WTC11 (cell line): ENCODE results near the gene RBMS1. TPM values are rescaled to one million over a fixed set of nuclear protein-coding genes. Genes with fewer than 3 reads are reported as not detected.

Experiments used
- ATAC-seq: fragments of 200-7000 bp; cut with Tn5 transposase; 2 replicates; pipeline ENCODE4 v1.10.0; 2021; ENCODE audit warnings: mild to moderate bottlenecking, moderate library complexity
- CTCF ChIA-PET: fragments of 300-600 bp; sonication (Branson Sonifier 250); formaldehyde crosslinking; loops from one replicate; lab custom pipeline; 2021; ENCODE audit warnings: antibody characterized with exemption; lab: Charles Lee
- POLR2A ChIA-PET: fragments of 350-600 bp; sonication (Branson Sonifier 250); formaldehyde crosslinking; loops from one replicate; lab custom pipeline; 2021; ENCODE audit warnings: antibody characterized with exemption; lab: Charles Lee
- DNase-seq: peaks from one replicate; pipeline ENCODE4 v3.0.0; 2021; ENCODE audit warnings: low spot score
- H3K27ac Mint-ChIP-seq: 2 replicates; pipeline ENCODE4 v1.8.0; 2021; ENCODE audit warnings: mixed read lengths
- H3K27me3 Mint-ChIP-seq: 2 replicates; pipeline ENCODE4 v1.8.0; 2021; ENCODE audit warnings: low read depth, mild to moderate bottlenecking, moderate library complexity, mixed read lengths
- H3K36me3 Mint-ChIP-seq: 2 replicates; pipeline ENCODE4 v1.8.0; 2021; ENCODE audit warnings: mixed read lengths
- H3K4me1 Mint-ChIP-seq: 2 replicates; pipeline ENCODE4 v1.8.0; 2022; ENCODE audit warnings: mixed read lengths
- H3K4me3 Mint-ChIP-seq: 2 replicates; pipeline ENCODE4 v1.8.0; 2021; ENCODE audit warnings: mild to moderate bottlenecking, moderate library complexity, mixed read lengths
- H3K9me3 Mint-ChIP-seq: 2 replicates; pipeline ENCODE4 v1.8.0; 2021; ENCODE audit warnings: mixed read lengths
- ATF1 ChIP-seq: sonication (generic); formaldehyde crosslinking; IDR thresholded peaks from 2 replicates; pipeline ENCODE4 v1.8.1; 2023; ENCODE audit warnings: mild to moderate bottlenecking, moderate library complexity, missing genetic modification reagents
- ATF3 ChIP-seq: sonication (generic); formaldehyde crosslinking; conservative IDR thresholded peaks from 2 replicates; pipeline ENCODE4 v1.8.1; 2022; ENCODE audit warnings: mild to moderate bottlenecking, missing genetic modification reagents
- ERG ChIP-seq: fragments of 250-450 bp; sonication (Bioruptor Pico); IDR thresholded peaks from 2 replicates; pipeline ENCODE4 v1.8.0; 2021; ENCODE audit warnings: mild to moderate bottlenecking
- ETV6 ChIP-seq: sonication (generic); formaldehyde crosslinking; IDR thresholded peaks from 2 replicates; pipeline ENCODE4 v1.8.1; 2022; ENCODE audit warnings: mild to moderate bottlenecking, missing genetic modification reagents
- IRF2 ChIP-seq: sonication (generic); formaldehyde crosslinking; IDR thresholded peaks from 2 replicates; pipeline ENCODE4 v1.8.0; 2022; ENCODE audit warnings: low read depth, missing genetic modification reagents, borderline replicate concordance
- JUN ChIP-seq: sonication (generic); formaldehyde crosslinking; IDR thresholded peaks from 2 replicates; pipeline ENCODE4 v1.8.0; 2023; ENCODE audit warnings: mild to moderate bottlenecking, missing genetic modification reagents
- NFATC4 ChIP-seq: fragments of 250-450 bp; sonication (Bioruptor Pico); IDR thresholded peaks from 2 replicates; pipeline ENCODE4 v1.9.0; 2021; ENCODE audit warnings: mild to moderate bottlenecking
- NR1H2 ChIP-seq: sonication (generic); formaldehyde crosslinking; IDR thresholded peaks from 2 replicates; pipeline ENCODE4 v1.9.0; 2021; ENCODE audit warnings: mild to moderate bottlenecking, moderate library complexity, missing genetic modification reagents
- PRRX2 ChIP-seq: fragments of 250-450 bp; sonication (Bioruptor Pico); IDR thresholded peaks from 2 replicates; pipeline ENCODE4 v1.8.0; 2021; ENCODE audit warnings: mild to moderate bottlenecking
- RELA ChIP-seq: sonication (generic); formaldehyde crosslinking; IDR thresholded peaks from 2 replicates; pipeline ENCODE4 v1.8.1; 2022; ENCODE audit warnings: missing genetic modification reagents, mild to moderate bottlenecking, borderline replicate concordance
- STAT6 ChIP-seq: sonication (generic); formaldehyde crosslinking; conservative IDR thresholded peaks from 2 replicates; pipeline ENCODE4 v1.8.1; 2023; ENCODE audit warnings: mild to moderate bottlenecking, low read depth, missing genetic modification reagents, moderate library complexity
- TCF7 ChIP-seq: sonication (generic); formaldehyde crosslinking; IDR thresholded peaks from 2 replicates; pipeline ENCODE4 v1.8.0; 2022; ENCODE audit warnings: mild to moderate bottlenecking, low read depth, missing genetic modification reagents, moderate library complexity
- ZNF121 ChIP-seq: sonication (generic); formaldehyde crosslinking; IDR thresholded peaks from 2 replicates; pipeline ENCODE4 v1.8.0; 2023; ENCODE audit warnings: missing genetic modification reagents
- ZNF416 ChIP-seq: fragments of 250-450 bp; sonication (Bioruptor Pico); IDR thresholded peaks from 2 replicates; pipeline ENCODE4 v1.9.0; 2021; ENCODE audit warnings: mild to moderate bottlenecking, inconsistent platforms
- ZSCAN18 ChIP-seq: fragments of 250-450 bp; sonication (Bioruptor Pico); IDR thresholded peaks from 2 replicates; pipeline ENCODE4 v2.1.2; 2022; ENCODE audit warnings: mild to moderate bottlenecking, moderate library complexity
- total RNA-seq: library from RNA; stranded (reverse); gene quantifications from 3 replicates; pipeline ENCODE4 v1.2.3, GENCODE V29; 2021
- TF ChIP-seq, protein P1 (sequence below): fragments of 200-600 bp; IDR thresholded peaks from 2 replicates; pipeline ENCODE4 v1.8.0; 2022; ENCODE audit warnings: antibody characterized with exemption
- TF ChIP-seq, protein P2 (sequence below): sonication (generic); formaldehyde crosslinking; IDR thresholded peaks from 2 replicates; pipeline ENCODE4 v1.8.1; 2023; ENCODE audit warnings: mild to moderate bottlenecking, missing genetic modification reagents, moderate library complexity
- TF ChIP-seq, protein P3 (sequence below): fragments of 250-450 bp; sonication (Bioruptor Pico); conservative IDR thresholded peaks from 2 replicates; pipeline ENCODE4 v1.9.0; 2021; ENCODE audit warnings: mild to moderate bottlenecking

The RBMS1 gene
- total RNA-seq, 1 experiment from 2014 or later: 56.3 TPM

DNA sequence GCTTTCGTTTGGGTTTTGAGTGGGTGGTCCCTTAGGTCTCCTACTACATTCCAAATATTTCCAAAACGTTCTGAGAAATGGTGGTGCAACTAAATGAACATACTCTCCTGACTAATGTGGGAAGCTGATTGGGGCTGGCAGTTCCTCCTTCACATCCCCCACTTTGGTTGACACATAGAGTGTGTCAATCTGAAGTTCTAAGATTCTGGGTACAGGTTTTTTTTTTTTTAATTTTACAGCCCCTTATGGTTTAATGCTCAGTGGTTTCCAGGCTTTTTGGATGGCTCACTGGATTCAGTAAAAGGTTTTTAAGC lies 235.2 kb downstream of the RBMS1 start:
- no peak overlapping the region for H3K4me3 Mint-ChIP-seq
- H3K4me1 Mint-ChIP-seq: 0 out of 2 replicates have a peak, but pooled peaks cover 5% of the 10 kb centered on the region
- no peak overlapping the region for H3K27ac Mint-ChIP-seq
- ChIA-PET POLR2A (no interaction called here), CTCF (interaction anchor here (1.5 kb wide), 1 partner anchor 12 kb away, joined by 6 read pairs; no protein-coding TSS in a partner anchor)
- H3K27me3 Mint-ChIP-seq: peaks cover 3% of the 10 kb centered on the region
- TF ChIP-seq NFATC4 (CRISPR knock-in tag) (no peak), JUN (no peak), ZNF416 (CRISPR knock-in tag) (no peak), ETV6 (CRISPR knock-in tag) (no peak), ATF1 (CRISPR knock-in tag) (no peak), IRF2 (CRISPR knock-in tag) (no peak), ATF3 (CRISPR knock-in tag) (no peak), STAT6 (no peak), NR1H2 (CRISPR knock-in tag) (no peak), ZSCAN18 (CRISPR knock-in tag) (no peak), PRRX2 (CRISPR knock-in tag) (no peak), ZNF121 (CRISPR knock-in tag) (no peak), ERG (CRISPR knock-in tag) (no peak), RELA (CRISPR knock-in tag) (no peak), TCF7 (CRISPR knock-in tag) (no peak)
- TF ChIP-seq, protein P1, sequence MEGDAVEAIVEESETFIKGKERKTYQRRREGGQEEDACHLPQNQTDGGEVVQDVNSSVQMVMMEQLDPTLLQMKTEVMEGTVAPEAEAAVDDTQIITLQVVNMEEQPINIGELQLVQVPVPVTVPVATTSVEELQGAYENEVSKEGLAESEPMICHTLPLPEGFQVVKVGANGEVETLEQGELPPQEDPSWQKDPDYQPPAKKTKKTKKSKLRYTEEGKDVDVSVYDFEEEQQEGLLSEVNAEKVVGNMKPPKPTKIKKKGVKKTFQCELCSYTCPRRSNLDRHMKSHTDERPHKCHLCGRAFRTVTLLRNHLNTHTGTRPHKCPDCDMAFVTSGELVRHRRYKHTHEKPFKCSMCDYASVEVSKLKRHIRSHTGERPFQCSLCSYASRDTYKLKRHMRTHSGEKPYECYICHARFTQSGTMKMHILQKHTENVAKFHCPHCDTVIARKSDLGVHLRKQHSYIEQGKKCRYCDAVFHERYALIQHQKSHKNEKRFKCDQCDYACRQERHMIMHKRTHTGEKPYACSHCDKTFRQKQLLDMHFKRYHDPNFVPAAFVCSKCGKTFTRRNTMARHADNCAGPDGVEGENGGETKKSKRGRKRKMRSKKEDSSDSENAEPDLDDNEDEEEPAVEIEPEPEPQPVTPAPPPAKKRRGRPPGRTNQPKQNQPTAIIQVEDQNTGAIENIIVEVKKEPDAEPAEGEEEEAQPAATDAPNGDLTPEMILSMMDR: no peak
- TF ChIP-seq, protein P2, sequence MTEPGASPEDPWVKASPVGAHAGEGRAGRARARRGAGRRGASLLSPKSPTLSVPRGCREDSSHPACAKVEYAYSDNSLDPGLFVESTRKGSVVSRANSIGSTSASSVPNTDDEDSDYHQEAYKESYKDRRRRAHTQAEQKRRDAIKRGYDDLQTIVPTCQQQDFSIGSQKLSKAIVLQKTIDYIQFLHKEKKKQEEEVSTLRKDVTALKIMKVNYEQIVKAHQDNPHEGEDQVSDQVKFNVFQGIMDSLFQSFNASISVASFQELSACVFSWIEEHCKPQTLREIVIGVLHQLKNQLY (CRISPR knock-in tag): no peak
- TF ChIP-seq, protein P3, sequence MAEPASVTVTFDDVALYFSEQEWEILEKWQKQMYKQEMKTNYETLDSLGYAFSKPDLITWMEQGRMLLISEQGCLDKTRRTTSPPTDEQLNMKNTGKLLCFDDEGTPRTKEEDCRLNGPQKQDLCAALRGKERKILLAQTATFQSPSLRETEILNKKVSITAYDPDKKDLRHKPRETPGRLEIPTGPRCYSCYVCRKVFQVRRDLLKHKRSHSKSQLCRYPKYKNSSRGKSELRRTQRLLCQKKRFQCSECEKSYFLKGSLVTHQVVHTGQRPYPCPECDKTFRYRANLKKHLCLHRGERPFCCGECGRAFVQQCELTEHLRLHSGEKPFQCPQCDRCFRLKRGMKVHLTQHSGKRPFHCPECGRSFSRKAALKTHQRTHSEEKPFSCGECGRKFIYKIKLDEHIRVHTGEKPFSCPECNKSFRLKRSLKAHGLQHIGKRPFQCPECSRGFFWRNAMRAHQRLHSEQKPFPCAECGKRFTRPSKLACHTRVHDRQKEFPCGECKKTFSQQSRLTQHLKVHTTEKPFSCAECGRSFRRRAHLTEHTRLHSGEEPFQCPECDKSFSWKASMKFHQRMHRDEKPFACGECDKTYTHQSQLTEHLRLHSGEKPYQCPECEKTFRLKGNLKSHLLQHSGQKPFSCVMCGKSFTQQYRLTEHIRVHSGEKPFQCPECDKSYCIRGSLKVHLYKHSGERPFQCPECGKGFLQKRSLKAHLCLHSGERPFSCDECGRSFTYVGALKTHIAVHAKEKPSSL (CRISPR knock-in tag): no peak
- DNase-seq: no peak
- H3K36me3 Mint-ChIP-seq: no peaks in the 10 kb centered on the region
- H3K9me3 Mint-ChIP-seq: peaks cover 11% of the 10 kb centered on the region
- ATAC-seq: no peak
